Neural crest cell (in vitro differentiated cells): ENCODE results near the gene PNPLA5. TPM values are rescaled to one million over a fixed set of nuclear protein-coding genes. Genes with fewer than 3 reads are reported as not detected.

Source experiments
- DNase-seq: peaks from one replicate; pipeline ENCODE4 v3.0.0; 2021; ENCODE audit warnings: low read depth, mixed read lengths, low spot score
- H3K27ac Mint-ChIP-seq: one replicate; pipeline ENCODE4 v1.8.0; 2021; ENCODE audit warnings: mild to moderate bottlenecking, mixed read lengths; ENCODE audit not compliant: unreplicated experiment
- H3K27me3 Mint-ChIP-seq: 2 replicates; pipeline ENCODE4 v1.8.0; 2021; ENCODE audit warnings: low read depth, mild to moderate bottlenecking, mixed read lengths
- H3K36me3 Mint-ChIP-seq: 2 replicates; pipeline ENCODE4 v1.8.0; 2021; ENCODE audit warnings: low read depth, mild to moderate bottlenecking, mixed read lengths
- H3K4me1 Mint-ChIP-seq: 2 replicates; pipeline ENCODE4 v1.8.0; 2021; ENCODE audit warnings: mixed read lengths
- H3K4me3 Mint-ChIP-seq: one replicate; pipeline ENCODE4 v1.8.0; 2021; ENCODE audit warnings: mild to moderate bottlenecking, mixed read lengths
- H3K9me3 Mint-ChIP-seq: 2 replicates; pipeline ENCODE4 v1.8.0; 2021; ENCODE audit warnings: mixed read lengths
- CTCF ChIP-seq: fragments of 200-600 bp; sonication (generic); conservative IDR thresholded peaks from 2 replicates; pipeline ENCODE4 v1.5.0; 2021; ENCODE audit warnings: antibody characterized with exemption, mild to moderate bottlenecking
- total RNA-seq: library from RNA; stranded (reverse); gene quantifications from 2 replicates; pipeline ENCODE4 v1.2.1, GENCODE V29; 2021

The PNPLA5 gene
- total RNA-seq, 1 donor from 2014 or later, result not detected

- Mint-ChIP-seq H3K4me1 (no peaks in the 10 kb centered on the region), H3K4me3 (no peak overlapping the region), H3K27ac (no peak overlapping the region), H3K27me3 (peaks cover 7% of the 10 kb centered on the region), H3K36me3 (no peaks in the 10 kb centered on the region), H3K9me3 (no peaks in the 10 kb centered on the region)
- DNase-seq, result no peak
- no peak for TF ChIP-seq CTCF
These were observed 8.4 kb upstream of the PNPLA5 start for GRCh38 chr22:43900206-43900605.

GRCh38 chr22:43897751-43898261, 6.0 kb upstream of the PNPLA5 start:
- DNase-seq, result no peak
- Mint-ChIP-seq H3K27ac (no peak overlapping the region), H3K4me1 (no peaks in the 10 kb centered on the region), H3K4me3 (no peak overlapping the region), H3K27me3 (peaks cover 30% of the 10 kb centered on the region), H3K36me3 (no peaks in the 10 kb centered on the region), H3K9me3 (no peaks in the 10 kb centered on the region)
- no peak for TF ChIP-seq CTCF

DNA sequence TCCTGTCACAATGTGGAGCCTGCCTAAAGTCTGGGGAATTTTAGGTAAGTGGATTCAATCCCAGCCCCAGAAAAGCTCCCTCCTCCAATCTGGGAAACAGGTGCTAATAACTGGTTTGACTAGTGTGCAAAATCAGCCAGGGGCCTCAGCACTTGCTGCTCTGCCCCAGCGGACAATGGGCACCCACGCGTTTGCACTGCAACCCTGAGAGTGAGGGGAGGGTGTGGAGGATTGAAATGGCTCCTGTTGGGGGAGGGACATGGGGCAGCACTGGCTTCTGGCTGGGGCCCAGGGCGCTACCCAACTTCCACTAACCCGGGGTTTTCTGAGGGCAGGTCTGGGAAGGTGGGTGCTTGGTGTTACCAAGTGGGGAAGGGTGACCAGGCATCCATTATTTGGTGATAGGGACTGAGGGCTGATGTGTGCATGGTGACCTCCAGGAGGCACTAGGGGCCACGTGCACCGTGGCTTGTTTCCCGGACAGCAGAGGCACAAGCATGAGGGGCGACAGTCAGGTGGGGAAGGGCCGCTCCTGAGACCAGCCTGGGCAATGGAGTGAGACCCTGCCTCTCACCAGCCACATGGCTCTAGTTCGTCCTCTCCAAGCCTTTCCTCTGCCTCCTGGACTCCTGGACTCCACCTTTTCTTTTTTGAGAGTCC, 4.3 kb upstream of the PNPLA5 start:
- no peak overlapping the region for H3K27ac Mint-ChIP-seq
- H3K27me3 Mint-ChIP-seq, result peaks cover 46% of the 10 kb centered on the region
- H3K36me3 Mint-ChIP-seq, result no peaks in the 10 kb centered on the region
- no peaks in the 10 kb centered on the region for H3K9me3 Mint-ChIP-seq
- no peak for DNase-seq
- H3K4me1 Mint-ChIP-seq, result no peaks in the 10 kb centered on the region
- H3K4me3 Mint-ChIP-seq, result no peak overlapping the region
- TF ChIP-seq CTCF, result no peak

- Mint-ChIP-seq H3K36me3 (no peaks in the 10 kb centered on the region), H3K27me3 (peaks cover 66% of the 10 kb centered on the region), H3K27ac (no peak overlapping the region)
These were observed 2.3 kb upstream of the PNPLA5 start for GRCh38 chr22:43894122-43894521.

DNA sequence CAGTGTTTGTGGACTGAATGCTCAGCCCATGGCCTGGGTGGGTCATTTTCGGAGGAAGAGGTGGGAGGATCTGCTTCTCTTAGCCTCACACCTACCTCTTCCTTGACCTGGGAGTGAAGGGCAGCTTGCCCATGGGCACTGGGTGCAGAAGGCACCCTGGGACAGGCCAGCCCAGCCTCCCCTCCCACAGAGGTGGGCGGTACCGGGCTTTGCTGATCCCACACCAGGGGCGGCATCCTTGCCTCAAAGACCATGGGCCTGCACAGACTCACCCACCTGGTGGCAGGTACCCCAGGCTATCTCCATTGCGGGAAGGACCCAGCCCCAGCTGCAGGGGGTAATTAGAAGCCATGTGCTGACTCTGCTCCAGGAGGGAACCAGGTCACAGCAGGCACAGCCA, 1.5 kb upstream of the PNPLA5 start:
- Mint-ChIP-seq H3K27ac (no peak overlapping the region), H3K4me1 (no peaks in the 10 kb centered on the region), H3K4me3 (no peak overlapping the region), H3K36me3 (no peaks in the 10 kb centered on the region), H3K27me3 (peaks cover 71% of the 10 kb centered on the region), H3K9me3 (no peaks in the 10 kb centered on the region)
- no peak for DNase-seq
- TF ChIP-seq CTCF, result no peak

More at GRCh38 chr22:43894122-43894521, 2.3 kb upstream of the PNPLA5 start:
- TF ChIP-seq CTCF, result no peak
- H3K4me1 Mint-ChIP-seq, result no peaks in the 10 kb centered on the region
- H3K4me3 Mint-ChIP-seq, result no peak overlapping the region
- no peaks in the 10 kb centered on the region for H3K9me3 Mint-ChIP-seq
- no peak for DNase-seq
